ENCODE measurements around the gene AUTS2.

- TF ChIP-seq CTCF (IDR thresholded peaks at IDR 0.05) (no peak), POLR2AphosphoS5 (IDR thresholded peaks at IDR 0.05) (no peak)
These were observed 585.0 kb downstream of the AUTS2 start for GRCh38 chr7:70183278-70183677.

Data from breast epithelium (tissue), 3 donors.